Amniotic stem cell (primary cell): ENCODE results near the gene LCOR.

Experiments used
- DNase-seq: peaks from one replicate; lab custom pipeline; 2025; lab: John Stamatoyannopoulos, UW

The LCOR gene

DNA sequence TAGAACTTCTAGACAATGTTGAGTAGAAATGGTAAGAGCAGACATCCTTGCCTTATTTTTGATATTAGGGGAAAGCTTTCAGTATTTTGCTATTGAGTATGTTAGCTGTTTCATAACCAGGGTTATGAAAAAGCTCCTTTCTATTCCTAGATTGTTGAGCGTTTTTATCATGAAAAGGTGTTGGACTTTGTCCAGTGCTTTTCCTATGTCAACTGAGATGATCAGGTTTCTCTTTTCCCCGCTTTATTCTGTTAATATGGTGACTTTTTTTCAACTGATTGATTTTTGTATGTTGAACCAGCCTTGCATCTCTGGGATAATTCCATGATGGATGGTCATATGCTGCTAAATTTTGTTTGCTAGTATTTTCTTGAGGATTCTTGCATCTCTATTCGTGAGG, 58.5 kb downstream of the LCOR start:
- DNase-seq = no peak

DNA sequence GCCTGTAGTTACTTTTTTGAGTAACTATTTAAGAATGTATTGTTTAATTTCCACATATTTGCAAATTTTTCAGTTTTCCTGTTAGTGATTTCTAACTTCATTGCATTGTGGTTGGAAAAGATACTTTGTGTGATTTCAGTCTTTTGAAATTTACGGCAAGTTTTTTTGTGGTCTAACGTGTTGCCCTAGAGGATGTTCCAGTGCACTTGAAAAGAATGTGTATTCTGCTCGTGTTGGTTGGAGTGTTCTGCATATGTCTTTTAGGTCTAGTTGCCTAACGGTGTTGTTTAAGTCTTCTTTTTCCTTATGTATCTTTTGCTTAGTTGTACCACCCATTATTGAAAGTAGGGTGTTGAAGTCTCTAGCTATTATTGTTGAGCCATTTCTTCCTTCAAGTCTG, 59.7 kb downstream of the LCOR start:
- DNase-seq = no peak

- no peak for DNase-seq
Measured at GRCh38 chr10:96895662-96896424, 63.7 kb downstream of the LCOR start.

DNA sequence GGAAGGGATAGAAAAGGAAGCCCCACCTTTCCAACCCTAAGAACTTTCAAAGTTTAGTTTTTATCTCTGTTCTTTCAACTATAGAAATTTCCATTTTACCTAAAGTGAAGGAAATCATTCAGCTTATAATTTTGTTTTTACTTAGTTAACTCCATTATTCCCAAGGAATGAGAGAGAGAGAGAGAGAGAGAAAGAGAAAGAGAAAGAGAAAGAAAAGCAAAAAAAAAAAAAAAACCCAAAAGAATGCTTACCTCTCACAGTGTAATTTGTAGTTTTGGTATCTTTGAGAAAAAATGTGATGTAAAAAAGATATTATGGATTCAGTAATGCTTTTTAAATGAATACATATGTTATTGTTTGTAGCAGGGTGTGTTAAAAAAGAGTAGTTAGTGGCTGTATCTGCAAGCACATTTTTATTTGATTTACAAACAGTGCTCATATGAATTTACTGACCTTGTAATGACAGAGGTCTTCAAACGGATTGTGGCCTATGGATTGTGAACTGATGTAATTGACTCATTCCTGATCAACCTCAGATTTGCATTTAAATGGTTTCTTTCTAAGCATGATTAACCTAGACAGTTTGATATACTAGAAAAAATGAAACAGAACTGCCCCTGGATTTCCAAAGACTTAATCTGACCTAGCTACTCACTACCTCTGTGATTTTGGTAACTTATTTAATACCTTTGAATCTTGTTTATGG, 64.9 kb downstream of the LCOR start:
- no peak for DNase-seq

GRCh38 chr10:96902117-96902516, 70.0 kb downstream of the LCOR start:
- DNase-seq = no peak

DNA sequence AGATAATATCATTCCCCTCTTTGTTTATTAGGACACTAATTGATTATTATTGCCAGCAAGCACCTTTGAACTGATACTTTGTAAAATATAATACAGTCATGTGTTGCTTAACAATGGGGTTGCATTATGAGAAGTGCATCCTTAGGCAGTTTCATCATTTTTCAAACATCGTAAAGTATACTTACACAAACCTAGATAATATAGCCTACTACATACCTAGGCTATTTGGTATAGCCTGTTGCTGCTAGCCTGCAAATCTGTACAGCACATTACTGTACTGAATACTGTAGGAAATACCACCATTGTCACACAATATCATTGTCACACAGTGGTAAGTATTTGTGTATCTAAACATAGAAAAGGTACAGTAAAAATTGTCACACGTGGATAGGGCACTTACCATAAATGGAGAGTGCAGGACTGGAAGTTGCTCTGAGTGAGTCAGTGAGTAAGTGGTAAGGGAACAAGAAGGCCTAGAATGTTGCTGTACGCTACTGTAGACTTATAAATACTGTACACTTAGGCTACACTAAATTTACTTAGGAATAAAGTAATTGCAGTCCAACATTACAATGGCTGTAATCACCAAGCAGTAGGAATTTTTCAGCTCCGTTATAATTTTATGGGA, 70.7 kb downstream of the LCOR start:
- DNase-seq = no peak

- DNase-seq = no peak
Measured at GRCh38 chr10:96904648-96905047, 72.5 kb downstream of the LCOR start.

DNA sequence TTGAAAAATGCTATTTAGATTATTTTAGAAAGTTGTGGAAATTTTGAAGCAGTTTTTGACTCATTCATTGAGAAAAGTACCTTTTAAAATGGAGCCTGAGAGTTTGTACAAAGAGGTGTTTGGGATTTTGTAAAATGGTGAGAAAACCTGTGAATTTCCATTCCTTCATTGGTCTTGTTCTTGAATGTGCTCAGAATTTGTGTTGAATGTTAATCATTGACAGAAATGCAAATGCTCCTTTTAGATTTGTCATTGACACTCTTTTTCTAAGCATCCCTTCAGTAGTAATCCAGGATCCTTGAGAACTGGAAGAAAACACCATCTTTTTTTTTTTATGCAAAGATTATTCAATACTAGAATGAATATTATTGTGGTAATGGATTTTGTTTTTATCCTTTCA, 74.8 kb downstream of the LCOR start:
- DNase-seq = no peak

DNA sequence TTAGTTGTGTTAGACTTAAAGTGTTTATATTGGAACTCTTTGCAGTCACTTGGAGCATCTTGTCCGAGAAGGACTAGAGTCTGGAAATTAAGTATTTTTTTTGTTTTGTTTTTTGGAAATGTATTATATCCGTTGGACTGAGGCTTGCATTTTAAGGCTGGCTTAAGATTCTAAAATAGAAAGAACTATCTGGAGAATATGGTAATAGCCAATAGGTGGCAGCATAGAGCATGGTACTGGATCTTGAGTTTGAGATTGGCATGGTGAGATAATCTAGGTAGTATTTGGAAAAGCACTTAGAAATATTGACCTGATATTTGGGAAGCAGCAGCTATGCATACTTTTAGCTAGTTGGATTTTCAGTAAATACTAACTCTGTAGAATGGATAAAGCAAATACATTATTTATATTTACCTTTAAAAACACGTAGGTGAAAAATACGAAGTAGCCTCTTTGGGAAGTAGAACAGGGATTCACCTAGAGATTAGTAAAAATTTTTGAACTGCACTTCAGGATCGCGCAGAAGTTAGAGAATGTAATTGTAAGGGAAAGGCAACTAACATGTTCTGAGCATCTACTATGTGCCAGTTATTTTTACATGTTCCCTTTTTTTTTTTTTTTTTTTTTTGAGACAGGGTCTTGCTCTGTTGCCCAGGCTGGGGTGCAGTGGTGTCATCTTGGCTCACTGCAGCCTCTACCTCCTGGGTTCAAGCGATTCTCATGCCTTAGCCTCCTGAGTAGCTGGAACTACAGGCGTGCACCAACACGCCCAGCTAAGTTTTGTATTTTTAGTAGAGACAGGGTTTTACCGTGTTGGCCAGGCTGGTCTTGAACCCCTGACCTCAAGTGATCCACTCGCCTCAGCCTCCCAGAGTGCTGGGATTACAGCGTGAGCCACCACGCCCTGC, 78.6 kb downstream of the LCOR start:
- peak; percentile 6 for DNase-seq

DNA sequence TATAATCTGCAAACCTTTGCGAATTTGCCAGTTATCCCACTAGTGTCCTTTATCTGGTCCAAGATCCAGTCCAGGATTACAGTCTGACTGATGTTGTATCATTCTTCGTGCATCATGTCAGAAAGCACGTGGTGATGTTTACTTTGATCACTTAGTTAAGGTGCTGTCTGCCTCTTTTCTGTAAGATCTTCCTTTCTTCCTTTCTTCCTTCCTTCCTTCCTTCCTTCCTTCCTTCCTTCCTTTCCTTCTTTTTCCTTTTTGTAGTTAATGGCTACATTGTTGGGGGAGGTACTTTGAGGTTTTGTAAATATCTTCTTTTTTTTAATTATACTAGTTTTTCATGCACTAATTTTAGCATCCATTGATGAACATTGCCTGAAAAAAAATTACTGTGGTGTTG, 80.3 kb downstream of the LCOR start:
- DNase-seq = no peak

GRCh38 chr10:96913906-96914305, 81.8 kb downstream of the LCOR start:
- no peak for DNase-seq

DNA sequence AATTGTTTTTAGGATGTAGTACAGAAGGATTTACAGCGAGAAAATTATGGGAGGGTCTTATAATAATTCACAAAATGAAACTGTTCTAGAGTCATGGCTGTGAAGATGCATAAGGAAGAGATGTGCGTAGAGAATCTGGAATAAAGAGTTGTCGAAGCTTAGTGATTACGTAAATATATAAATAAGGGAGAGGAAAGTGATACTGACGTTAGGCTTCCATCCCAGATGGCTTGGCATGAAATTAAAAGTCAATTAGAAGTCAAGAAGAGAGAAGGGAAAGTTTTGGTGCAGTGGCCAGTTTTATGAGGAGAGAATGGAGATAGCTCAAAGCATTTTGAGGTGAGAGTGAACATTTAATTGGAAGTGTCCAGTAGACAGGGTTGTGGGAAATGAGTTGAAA, 85.5 kb downstream of the LCOR start:
- no peak for DNase-seq

DNA sequence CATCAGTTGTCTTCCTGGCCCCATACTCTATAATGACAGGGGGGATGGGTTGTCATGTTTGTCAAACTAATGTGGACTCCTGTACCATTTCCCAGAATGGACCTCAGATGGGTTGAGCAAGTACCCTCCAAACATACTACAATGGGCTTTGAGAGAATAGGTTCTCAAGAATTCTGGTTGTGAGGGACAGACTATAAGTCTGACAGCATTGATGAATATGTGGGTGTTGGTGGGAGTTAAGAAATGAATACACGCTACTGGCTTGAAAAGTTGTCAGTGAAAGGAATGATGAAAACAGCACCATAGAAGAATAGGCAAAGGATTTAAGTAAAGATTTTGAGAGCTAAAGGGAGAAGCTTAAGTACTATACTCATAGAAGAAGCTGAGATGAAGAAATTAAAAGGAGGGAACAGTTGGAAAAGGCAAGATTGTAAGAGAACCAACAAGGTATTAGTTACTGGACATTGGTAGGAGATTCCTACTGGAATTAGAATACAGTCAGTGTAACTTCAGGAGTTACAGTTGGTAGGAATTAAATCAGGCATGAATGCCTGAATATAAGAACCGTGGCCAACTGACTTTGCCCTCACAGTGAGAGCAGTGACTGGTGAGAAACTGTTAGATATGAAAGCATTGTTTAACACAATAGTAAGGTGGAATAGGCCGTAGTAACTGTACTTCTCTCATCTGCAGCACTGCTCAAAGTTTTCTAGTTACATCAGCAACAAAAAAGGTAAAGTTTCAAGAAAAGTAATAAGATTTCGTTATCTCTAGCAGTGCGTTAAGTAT, 86.3 kb downstream of the LCOR start:
- DNase-seq = no peak

DNA sequence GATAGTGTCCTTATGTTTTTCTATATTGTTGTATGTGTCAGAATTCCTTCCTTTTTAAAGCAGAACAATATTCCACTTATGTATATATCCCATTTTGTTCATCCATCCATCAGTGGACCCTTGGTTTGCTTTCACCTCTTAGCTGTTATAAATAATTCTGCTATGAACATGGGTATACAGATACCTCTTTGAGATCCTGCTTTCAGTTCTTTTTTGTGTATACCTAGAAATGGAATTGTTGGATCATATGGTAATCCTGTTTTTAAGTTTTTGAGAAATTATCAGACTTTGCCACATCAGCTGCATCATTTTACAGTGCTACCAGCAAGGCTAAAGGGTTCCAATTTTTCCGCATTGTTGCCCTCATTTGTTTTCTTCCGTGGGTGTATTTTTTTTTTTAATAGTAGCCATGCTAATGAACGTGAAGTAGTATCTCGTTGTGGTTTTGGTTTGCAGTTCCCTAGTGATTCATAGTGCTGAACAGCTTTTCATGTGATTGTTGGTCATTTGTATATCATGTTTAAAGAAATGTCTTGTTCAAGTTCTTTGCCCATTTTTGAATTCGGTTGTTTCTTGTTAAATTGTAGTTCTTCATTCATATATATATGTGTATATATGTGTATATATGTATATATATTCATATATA, 87.8 kb downstream of the LCOR start:
- no peak for DNase-seq

- DNase-seq = no peak
Measured at GRCh38 chr10:96921655-96922054, 89.6 kb downstream of the LCOR start.

GRCh38 chr10:96922978-96923948, 91.2 kb downstream of the LCOR start:
- no peak for DNase-seq

DNA sequence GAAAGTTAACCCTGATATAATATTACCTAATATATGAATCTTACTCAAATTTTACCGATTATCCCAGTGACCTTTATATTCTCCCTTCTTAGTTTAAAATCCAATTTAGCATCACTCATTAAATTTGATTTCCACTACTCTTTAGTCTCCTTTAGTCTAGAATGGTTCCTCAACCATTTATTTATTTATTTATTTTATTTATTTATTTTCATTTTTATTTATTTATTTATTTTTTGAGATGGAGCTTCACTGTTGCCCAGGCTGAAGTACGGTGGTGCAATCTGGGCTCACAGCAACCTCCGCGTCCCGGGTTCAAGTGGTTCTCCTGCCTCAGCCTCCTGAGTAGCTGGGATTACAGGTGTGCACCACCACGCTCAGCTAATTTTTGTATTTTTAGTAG, 92.8 kb downstream of the LCOR start:
- DNase-seq = no peak

DNA sequence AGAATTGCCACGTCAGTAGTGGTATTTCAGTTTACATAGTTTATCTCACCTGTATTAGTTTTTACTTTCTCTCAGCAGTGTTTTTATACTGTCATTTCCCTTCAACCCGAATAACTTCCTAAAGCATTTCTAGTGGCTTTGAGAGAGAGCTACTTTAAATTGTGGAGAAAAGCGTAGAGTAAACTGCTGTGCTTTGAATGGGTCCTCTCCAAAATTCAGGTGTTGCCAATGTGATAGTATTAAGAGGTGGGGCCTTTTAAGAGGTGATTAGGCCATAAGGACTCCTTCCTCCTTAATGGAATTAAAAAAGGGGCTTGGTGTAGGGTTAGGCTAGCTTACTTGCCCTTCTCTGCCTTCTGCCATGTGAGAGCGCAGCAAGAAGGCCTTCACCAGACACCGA, 98.4 kb downstream of the LCOR start:
- DNase-seq = no peak

- DNase-seq = no peak
Measured at GRCh38 chr10:96935148-96935547, 103.0 kb downstream of the LCOR start.

- DNase-seq = no peak
Measured at GRCh38 chr10:96935810-96936209, 103.7 kb downstream of the LCOR start.
